Measurements from ENCODE around the gene ZBTB43.

Gene ZBTB43

DNA sequence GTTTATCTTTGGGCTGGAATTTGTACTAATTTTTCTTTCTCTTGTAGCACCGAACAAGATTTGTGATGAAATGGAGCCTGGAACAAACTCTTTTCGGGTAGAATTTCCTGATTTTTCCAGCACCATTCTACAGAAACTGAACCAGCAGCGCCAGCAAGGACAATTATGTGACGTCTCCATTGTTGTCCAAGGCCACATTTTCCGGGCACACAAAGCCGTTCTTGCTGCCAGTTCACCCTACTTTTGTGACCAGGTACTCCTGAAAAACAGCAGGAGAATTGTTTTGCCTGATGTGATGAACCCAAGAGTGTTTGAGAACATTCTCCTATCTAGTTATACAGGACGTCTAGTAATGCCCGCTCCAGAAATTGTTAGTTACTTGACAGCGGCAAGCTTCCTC is 27.6 kb downstream of the ZBTB43 start:
- DNase-seq: no peak

GRCh38 chr9:126833020-126833419 is 28.2 kb downstream of the ZBTB43 start:
- DNase-seq: no peak

DNA sequence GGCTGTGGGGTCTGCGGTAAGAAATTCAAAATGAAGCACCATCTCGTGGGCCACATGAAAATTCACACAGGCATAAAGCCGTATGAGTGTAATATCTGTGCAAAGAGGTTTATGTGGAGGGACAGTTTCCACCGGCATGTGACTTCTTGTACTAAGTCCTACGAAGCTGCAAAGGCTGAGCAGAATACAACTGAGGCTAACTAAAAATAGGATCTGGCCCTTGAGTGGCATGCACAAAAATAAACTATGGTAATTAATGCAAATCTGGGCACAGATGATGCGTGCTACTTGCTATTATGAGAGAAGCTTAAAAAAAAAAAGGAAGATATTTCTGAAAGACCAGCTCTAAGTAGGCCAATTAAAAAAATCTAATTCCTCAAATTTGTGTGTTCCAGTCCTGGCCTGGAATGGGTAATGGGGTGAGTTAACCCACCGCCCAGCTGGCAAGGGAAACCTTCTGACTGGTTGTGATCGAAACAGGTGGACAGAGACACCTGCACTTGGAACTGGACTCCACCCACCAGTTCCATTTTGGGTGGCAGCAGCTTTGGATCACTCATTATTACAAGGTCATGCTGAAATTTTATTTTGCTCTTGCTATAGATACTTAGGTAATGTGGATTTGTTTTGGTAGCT is 29.0 kb downstream of the ZBTB43 start:
- no peak for DNase-seq

DNA sequence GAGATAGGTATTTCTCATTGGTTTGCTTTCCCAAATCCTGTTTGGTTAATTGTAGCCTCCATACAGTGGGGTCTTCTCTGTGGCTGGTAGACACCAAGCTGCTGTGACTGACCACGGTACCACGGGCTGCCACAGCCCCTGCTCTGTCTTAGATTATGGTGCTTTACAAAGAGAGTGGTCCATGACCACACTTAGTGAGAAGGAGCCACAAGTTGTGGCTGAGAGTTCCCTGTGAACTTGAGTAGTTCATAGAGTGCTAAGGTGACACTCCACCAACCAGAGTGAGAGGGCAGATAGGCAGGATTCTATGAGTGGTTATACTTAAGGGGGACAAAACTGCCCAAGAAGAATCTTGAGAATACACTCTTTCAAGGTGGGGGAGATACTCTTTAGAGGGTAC is 29.8 kb downstream of the ZBTB43 start:
- no peak for DNase-seq

DNA sequence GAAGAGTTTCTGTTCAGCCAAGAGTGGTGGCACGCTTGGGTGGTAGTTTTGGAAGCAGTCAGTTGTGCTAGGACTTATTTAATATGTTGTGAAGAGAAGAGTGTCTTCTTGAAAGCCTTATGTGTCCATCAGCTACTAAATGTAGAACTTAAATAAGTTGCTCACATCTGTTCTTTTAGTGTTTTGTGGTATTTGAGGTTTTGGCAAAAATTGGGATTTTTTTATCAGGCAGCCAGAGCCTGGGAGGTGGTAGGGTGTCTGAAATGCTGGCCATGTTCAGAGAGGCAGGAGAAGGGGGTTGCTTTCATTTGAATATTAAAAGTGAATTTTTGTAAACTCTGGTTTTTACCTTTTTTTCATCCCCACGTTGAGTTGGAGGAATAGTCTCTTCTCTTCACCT is 31.4 kb downstream of the ZBTB43 start:
- no peak for DNase-seq

GRCh38 chr9:126838055-126838811 is 33.4 kb downstream of the ZBTB43 start:
- no peak for DNase-seq

- no peak for DNase-seq
Measured at GRCh38 chr9:126838895-126839294, 34.1 kb downstream of the ZBTB43 start.

- DNase-seq: no peak
Measured at GRCh38 chr9:126839301-126839700, 34.5 kb downstream of the ZBTB43 start.

GRCh38 chr9:126842220-126842842 is 37.5 kb downstream of the ZBTB43 start:
- DNase-seq: no peak

DNA sequence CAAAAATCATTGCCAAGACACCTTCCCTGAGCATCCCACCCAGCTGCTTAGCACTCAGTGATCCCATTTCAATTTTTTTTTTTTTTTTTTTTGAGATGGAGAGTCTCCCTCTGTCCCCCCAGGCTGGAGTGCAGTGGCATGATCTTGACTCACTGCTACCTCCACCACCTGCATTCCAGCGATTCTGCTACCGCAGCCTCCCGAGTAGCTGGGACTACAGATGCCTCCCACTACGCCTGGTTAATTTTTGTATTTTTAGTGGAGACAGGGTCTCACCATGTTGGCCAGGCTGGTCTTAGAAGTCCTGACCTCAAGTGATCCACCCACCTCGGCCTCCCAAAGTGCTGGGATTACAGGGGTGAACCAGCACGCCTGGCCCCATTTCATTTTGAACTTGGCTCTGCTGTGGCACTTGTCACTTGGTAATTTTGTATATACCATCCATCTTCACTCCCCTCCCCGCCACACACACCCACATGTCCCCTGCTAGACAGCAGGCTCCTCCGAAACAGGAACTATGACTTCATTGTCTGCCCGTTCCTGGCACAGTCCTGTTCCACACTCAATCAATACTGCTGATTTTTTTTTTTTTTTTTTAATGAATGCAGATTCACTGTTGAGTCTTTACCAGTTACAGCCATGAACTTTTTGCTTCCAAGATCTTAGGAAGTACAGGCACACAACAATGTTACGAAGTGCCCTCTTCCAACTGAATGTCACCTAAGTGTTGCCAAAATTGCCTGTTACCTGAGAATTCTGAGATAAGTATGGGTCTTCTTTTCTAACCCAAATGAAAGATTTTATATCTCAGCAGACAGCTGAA is 38.3 kb downstream of the ZBTB43 start:
- DNase-seq: no peak

- no peak for DNase-seq
Measured at GRCh38 chr9:126844085-126844484, 39.2 kb downstream of the ZBTB43 start.

DNA sequence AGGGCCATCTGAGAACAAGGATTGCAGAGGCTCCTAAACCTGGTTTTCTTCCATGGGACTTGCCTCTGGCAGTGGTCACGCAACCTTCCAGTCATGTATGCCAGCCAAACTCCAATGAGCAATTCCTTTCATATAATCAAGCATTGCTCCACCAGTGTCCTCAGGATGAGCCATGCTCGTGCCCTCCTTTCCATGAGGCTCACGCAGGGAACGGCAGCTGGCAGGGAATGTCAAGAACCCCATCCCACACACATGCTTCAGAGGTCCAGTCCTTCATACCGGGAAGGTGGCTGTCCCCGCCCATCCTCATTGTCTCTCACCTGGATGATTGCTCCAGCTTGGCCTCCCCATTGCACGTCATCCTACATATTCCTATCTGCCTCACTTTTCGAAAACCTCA is 42.2 kb downstream of the ZBTB43 start:
- DNase-seq: no peak

GRCh38 chr9:126849591-126850225 is 44.9 kb downstream of the ZBTB43 start:
- DNase-seq: no peak

GRCh38 chr9:126851286-126851880 is 46.5 kb downstream of the ZBTB43 start:
- DNase-seq: no peak

DNA sequence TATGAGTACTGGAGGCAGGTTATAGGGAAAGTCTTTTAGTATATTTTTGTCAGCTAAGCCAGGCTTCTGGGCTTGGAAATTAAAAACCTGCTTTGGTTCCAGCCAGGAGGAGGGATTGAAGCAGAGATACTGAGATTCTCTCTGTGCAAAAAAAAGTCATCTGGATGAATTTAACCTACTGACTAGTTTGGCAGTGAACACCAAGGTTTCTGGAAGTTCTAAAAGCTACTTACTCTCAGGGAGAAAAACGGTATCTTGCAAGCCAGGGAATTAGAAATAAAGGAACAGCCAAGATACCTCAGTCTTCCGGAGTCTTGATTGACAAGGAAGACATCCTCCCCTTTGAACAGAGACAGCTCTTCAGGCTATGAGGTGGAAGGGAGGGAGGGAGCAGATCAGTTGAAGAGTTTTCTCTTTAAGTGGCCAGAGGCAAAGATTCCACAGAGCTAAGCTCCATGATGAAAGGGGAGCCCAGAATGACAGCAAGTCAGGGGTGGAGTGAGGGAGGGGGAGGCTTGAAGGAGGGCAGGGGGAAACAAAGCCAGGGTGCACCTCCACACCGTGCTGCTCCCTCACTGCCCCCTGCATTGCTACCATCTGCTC is 47.3 kb downstream of the ZBTB43 start:
- DNase-seq: no peak

GRCh38 chr9:126853667-126854066 is 48.8 kb downstream of the ZBTB43 start:
- DNase-seq: no peak

DNA sequence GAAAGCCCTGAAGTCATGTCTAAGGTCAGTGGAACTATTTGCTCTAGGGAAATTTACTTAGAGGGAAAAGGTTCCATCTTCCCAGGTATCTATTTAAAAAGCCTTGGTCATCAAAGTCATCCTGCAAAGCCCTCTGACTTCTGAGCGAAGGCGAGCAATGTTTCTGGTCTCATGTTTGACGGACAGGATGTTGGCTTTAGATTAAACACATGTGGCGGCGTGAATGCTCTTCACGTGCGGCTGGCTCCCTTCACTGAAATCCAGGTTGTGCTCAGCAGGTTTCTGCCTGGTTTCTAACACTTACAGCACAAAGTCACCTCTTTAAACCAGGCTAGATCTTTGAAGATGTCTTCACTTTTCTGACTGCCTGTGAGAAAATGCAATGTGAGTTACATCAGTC is 49.9 kb downstream of the ZBTB43 start:
- DNase-seq: no peak

DNA sequence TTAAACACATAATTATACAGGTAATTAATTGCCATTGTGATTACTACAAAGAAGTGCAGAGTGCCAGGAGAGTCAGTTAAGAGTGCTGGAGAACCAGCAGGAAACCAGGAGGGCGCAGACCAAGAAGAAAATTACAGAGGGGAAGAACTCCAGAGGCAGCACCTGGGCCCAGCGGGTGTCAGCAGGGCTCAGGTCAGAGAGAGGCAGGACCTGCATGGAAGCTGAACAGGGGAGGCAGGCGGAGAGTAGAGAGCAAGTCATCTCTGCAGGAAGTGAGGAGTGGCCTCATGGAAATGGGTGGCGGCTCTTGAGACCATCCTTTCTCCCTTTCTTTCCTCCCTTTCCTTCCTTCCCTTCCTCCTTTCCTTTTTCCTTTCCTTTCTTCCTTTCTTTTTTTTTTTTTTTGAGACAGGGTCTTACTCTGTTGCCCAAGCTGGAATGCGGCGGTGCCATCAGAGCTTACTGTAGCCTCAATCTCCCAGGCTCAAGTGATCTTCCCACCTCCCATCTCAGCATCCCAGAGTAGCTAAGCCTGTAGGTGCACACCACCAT is 51.6 kb downstream of the ZBTB43 start:
- DNase-seq: no peak

DNA sequence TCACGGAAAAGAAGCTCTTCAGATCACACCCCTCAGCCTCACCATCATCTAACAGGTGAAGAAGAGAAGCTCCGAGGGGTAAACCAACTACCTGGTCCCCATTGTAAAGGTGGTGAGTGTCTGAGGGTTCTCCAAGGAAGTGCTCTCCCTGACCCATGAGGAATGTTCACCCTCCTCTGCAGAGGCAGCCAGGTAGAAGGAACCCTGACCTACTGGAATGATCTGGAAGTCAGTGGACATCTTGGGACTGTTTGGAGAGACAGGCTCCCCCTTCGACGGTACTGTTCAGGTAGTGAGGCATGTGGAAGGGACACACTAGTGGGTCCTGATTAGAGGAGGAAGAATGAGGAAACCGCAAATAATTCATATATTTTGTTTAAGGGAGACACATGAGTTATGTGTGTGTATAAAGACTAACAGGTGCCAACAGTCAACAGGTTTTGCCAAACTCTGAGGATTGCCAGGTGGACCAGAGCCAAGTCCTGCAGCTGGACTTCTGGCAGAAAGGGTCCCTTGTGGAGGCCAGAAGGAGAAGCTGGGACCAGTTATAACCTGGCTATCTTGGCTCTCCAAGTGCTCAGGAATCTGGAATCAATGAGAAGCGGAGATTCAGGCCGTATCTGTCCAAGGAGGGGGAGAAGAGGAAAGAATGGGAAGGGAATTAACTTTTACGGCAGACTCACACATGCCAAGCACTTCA is 52.6 kb downstream of the ZBTB43 start:
- DNase-seq: no peak

DNA sequence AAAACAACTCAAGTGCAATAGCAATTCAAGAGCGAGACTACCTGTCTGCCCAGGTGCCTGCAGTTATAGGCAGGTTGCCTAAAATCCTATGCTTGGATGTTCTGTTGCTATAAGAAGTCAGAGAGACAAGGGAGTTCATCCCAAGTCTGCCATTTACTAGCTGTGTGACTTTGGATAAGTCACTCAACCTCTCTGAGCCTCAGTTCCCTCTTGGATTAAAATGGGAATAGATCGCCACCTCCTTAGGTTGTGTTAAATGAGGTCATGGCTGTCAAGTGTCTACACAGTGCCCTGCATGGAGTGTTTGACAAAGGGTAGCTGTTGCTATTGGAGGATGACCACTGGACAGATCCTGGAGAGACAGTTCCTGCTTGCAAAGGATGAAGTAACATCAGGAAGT is 54.3 kb downstream of the ZBTB43 start:
- DNase-seq: no peak
